Right lung (tissue), 5 donors: Measurements from ENCODE around the gene FRRS1L. TPM values are rescaled to one million over a fixed set of nuclear protein-coding genes. Genes with fewer than 3 reads are reported as not detected.

Experiments
- DNase-seq, 2 donors: peaks; one replicate each; pipeline ENCODE4 v3.0.0-alpha.2; 2013
- polyA plus RNA-seq, 5 donors: library from polyadenylated mRNA; unstranded; fragments of 120-200 nt; gene quantifications; one replicate each; pipeline versions ENCODE4 v1.2.1 to v1.2.3, GENCODE V29; 2013; ENCODE audit warnings: inconsistent platforms in 1 of 5, low replicate concordance in 1 of 5; ENCODE audit not compliant: insufficient read length in 5 of 5, insufficient read depth in 1 of 5

FRRS1L gene
- polyA plus RNA-seq, 5 donors, result 1.7 to 6.0 (median 2.9) TPM

- DNase-seq, result no peak
Measured at GRCh38 chr9:109108318-109108717, 58.7 kb downstream of the FRRS1L start.

DNA sequence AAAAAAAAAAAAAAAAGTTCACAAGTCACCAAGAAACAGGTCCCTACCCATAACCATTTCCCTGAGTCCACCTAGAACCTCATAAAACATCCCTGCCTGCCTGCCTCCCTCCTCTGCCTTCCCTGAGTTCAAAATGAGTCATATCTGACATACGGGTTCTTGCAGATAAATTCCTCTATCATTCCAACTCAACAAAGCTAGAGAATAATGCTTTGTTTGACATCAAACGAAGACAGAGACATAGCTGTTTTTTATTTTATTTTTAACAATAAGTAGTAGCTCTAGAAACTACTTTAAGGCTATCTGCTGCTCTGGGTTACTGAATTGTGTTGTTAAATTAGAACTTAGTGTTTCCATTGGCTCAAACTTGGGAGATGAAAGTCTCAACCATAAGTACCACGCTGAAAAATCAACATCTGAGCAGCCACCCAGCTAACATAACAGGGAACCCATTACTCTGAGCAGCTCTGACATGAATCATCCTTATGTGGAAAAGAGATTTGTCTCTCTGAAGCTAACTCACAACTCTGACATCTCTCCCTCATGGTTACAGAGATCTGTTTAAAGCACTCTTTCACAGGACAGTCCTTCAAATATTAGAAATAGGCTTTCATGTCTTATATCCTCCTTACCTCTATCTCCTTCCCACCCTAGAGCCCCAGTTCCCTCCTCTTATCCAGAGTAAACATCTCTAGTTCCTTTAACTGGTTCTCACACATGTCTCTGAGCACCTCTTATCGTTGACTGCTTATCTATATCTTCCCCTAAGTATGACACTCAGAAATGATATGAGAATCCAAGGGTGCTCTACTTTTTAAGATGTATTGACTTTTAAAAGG, 59.4 kb downstream of the FRRS1L start:
- no peak for DNase-seq

GRCh38 chr9:109101810-109102209, 65.2 kb downstream of the FRRS1L start:
- DNase-seq, result no peak

DNA sequence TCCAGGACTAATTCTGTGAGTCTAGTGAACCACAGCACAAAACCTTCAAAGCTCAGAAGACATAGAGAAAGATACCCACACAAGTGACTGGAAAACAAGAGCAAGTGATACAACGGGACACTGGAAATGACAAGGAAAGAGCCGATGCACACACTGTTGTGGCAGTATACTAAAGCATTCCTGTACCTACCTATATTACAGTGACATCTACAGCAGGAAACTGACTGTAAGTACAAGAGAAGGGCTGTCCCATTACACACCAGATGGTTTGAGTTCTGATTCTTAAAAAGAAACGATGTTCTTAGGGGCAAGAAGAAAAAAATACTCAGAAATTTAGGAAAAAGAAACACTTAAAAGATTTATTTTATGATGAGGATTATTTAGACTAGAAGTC, 65.8 kb downstream of the FRRS1L start:
- DNase-seq, result no peak

DNA sequence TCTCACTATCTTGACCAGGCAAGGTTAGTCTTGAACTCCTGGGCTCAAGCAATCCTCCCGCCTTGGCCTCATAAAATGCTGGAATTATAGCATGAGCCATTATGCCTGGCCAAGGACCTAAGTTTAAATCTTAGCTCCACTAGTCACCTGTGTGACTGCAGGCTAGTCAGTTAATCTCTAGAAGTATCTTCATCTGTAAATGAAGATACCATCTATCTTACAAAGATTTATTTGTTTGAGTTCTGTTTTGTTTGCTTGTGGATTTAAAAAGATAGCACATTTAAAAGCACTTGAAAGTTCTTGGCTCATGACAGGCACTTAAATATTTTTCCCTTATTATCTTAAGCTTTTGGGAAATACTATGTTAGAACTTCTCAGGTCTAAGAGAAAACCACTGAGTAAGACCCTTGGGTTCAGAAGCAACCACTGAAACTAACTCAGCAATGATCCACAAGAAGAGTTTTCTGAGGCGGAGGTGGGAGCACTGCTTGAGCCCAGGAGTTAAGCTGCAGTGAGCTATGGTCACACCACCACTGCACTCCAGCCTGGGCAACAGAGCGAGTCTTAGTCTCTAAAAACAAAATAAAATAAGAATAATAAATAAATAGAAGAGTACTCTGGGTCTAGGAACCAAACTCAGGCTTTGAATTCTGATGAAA, 66.4 kb downstream of the FRRS1L start:
- DNase-seq, result no peak

- DNase-seq, result no peak
Measured at GRCh38 chr9:109098960-109099308, 68.1 kb downstream of the FRRS1L start.

DNA sequence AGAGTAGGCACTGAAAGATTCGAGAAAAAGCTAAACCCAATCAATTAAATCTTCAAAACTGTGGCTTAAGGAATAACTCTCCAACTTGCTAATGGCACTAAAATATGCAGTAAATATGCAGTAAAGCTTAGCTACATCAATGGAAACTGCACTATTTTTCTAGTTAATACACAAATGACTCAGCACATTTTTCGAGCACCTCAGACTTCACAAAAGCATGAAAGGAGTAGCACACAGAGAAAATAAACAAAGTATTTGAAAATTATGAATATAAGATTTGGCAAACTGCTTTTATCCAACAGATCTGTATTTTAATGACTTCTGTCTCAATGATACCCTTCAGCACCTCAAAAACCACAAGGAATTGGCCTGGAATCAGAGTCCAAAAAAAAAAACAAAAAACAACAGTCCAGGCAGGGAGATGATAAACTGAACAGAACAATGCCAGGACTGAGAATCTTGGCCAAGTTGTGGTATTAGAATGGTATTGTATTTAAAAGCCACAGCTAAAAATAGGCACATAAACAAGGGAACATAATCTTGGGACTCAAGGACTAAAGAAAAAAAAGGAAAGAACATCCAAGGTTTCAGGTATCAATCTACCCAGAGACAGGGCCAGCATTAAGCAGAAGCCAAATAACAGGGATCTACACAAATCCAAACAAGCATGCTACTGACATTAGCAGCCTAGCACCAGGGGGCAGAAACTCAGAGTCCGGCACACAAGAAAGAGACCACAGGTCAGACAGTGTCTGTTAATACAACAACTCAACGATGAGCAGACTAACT, 68.7 kb downstream of the FRRS1L start:
- no peak for DNase-seq

DNA sequence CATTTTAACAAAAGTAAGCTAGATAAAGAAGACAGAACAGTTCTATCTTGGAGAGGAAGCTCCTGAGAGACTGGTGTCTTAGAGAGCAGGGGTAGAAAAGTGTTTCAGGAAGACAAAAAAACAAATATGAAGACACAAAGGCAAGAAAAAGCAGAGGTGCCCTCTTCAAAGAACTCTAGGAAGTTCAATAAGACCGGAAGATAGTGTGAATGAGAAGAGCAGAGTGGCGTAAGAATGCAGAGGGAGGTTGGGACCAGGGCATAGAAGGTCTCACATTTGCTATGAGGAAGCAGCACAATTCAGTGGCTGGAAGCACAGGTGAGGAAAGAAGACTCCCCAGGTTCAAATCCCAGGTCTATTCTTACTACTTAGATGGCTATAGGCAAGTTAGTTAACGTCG, 69.9 kb downstream of the FRRS1L start:
- no peak for DNase-seq

DNA sequence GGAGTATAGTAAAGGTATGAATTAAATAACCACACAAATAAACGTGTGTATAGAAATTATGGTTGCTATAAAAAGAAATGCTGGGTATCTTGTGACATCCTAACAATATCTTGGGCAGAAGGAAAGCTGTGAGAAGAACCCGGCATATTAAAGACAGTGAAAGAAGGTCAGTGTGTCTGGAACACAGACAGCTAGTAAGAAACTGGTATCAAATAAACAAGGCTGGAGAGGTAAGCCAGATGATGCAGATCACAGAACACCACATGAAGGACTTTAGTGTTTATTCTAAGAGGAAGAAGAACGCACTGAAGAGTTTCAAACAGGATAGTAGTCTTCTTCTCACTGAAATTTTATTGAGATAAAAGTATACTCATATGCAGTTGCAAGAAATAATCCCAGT, 71.7 kb downstream of the FRRS1L start:
- DNase-seq, result no peak

- no peak for DNase-seq
Measured at GRCh38 chr9:109094268-109094667, 72.8 kb downstream of the FRRS1L start.

- no peak for DNase-seq
Measured at GRCh38 chr9:109092587-109092986, 74.5 kb downstream of the FRRS1L start.

GRCh38 chr9:109092051-109092580, 74.9 kb downstream of the FRRS1L start:
- DNase-seq, result no peak

GRCh38 chr9:109088221-109088620, 78.8 kb downstream of the FRRS1L start:
- DNase-seq, result no peak

DNA sequence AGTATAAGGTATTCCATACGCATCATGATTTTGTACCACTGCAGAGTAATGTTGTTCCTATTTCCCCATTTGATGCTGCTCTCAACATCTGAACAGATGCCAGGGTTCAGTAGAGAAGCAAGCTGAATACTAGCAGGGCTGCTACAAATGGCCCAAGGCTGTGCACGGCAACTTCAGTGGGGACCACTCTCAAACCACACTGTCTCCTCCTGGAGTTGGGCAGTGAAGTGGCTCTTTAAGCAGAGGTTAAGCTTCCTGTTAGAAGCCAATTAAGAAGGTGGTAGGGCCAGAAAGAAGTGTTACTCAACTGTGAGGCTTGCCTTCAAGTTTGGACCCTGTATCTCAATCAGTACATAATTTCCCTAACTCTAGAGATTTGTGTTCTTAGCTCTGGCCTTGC, 79.3 kb downstream of the FRRS1L start:
- DNase-seq, result no peak

- no peak for DNase-seq
Measured at GRCh38 chr9:109086221-109086620, 80.8 kb downstream of the FRRS1L start.

GRCh38 chr9:109085510-109085909, 81.5 kb downstream of the FRRS1L start:
- no peak for DNase-seq

GRCh38 chr9:109083813-109084405, 83.1 kb downstream of the FRRS1L start:
- no peak for DNase-seq

DNA sequence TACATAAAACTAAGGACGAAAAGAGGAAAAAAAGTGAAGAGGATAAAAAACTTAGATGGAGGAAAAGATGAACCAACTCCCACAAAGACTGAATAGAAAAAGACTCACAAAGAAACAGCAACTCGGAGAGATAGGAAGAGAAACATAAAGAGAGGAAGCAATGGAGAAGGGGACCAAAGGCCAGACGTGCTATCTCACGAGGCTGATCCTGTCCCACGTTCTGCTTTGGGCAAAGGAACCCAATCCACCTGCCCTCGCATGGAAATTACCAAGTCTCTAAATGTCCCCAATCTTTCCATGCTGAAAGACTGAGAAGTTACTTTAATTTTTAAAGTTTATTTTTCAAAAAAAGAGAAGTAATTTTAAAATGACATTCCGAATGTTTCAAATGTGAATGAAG, 83.9 kb downstream of the FRRS1L start:
- DNase-seq, result no peak

DNA sequence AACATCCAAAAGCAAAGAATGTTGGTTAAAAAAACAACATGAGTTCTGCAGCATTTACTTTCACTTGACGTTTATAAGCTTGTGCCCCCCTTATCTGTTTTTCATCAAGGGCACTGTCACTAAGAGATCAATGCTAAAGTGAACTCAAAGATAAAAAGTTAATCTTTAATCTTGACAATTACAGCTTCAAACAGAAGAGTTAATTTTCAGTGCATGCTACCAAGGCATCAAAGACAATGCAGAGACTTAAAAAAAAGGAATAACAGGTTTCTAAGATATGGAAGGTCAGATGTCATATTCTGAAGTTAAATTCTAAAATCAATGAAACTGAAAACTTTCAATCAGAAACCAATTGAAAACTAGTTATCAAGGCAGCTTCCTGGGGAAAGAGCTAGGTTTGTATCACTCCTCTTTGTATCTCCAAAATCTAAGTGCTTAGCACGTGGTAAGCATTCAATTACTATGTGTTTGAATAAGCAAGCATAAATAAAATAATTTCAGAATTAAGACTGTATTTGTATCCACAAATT, 84.9 kb downstream of the FRRS1L start:
- DNase-seq, result no peak
